K562 (cell line): Measurements from ENCODE around the gene ZSCAN5C. TPM values are rescaled to one million over a fixed set of nuclear protein-coding genes. Genes with fewer than 3 reads are reported as not detected.

ENCODE experiments used
- ATF1 ChIP-seq, 2 experiments: fragments of 450-650 bp in 1 of 2; IDR thresholded peaks; 2 replicates each; pipeline ENCODE4 v1.6.1; 2016; ENCODE audit warnings: missing compliant biosample characterization in 1 of 2, missing genetic modification characterization in 1 of 2
- BRD4 ChIP-seq: fragments of 200-600 bp; sonication (generic); IDR thresholded peaks from 2 replicates; pipeline ENCODE4 v1.6.1; 2017; ENCODE audit warnings: inconsistent platforms
- CTBP1 ChIP-seq: fragments of 450-650 bp; IDR thresholded peaks from 2 replicates; pipeline ENCODE4 v1.6.1; 2016; ENCODE audit warnings: borderline replicate concordance
- CTCF ChIP-seq, 3 experiments: IDR thresholded peaks in 2 of 3; conservative IDR thresholded peaks in 1 of 3; 2 replicates each; pipeline ENCODE4 v1.5.1; 2011 to 2012; ENCODE audit warnings: low read length in 3 of 3, mild to moderate bottlenecking in 3 of 3, control low read depth in 2 of 3, improper control_type of control experiment in 1 of 3, inconsistent platforms in 1 of 3, low read depth in 1 of 3, mixed read lengths in 1 of 3, moderate library complexity in 1 of 3; ENCODE audit not compliant: insufficient read depth in 2 of 3
- DMBX1 ChIP-seq: fragments of 250-450 bp; sonication (Bioruptor Pico); IDR thresholded peaks from 2 replicates; pipeline ENCODE4 v1.8.0; 2022; ENCODE audit warnings: inconsistent platforms, mild to moderate bottlenecking, moderate library complexity, borderline replicate concordance
- ELK3 ChIP-seq: fragments of 450-650 bp; formaldehyde crosslinking; IDR thresholded peaks from 2 replicates; pipeline ENCODE4 v1.4.0; 2020; ENCODE audit warnings: mild to moderate bottlenecking
- HIVEP1 ChIP-seq: fragments of 250-450 bp; sonication (Bioruptor Pico); IDR thresholded peaks from 2 replicates; pipeline ENCODE4 v1.4.0; 2020; ENCODE audit warnings: mild to moderate bottlenecking
- KAT8 ChIP-seq: fragments of 450-650 bp; IDR thresholded peaks from 2 replicates; pipeline ENCODE4 v1.6.1; 2016; ENCODE audit warnings: low read depth, mild to moderate bottlenecking
- KLF6 ChIP-seq: fragments of 250-450 bp; sonication (Bioruptor Pico); IDR thresholded peaks from 2 replicates; pipeline ENCODE4 v1.4.0; 2020; ENCODE audit warnings: mild to moderate bottlenecking, moderate library complexity, borderline replicate concordance
- PYGO2 ChIP-seq: fragments of 450-650 bp; IDR thresholded peaks from 2 replicates; pipeline ENCODE4 v1.6.1; 2016; ENCODE audit warnings: mild to moderate bottlenecking, missing genetic modification characterization, moderate library complexity, missing compliant biosample characterization
- SMARCA4 ChIP-seq: fragments of 450-650 bp; IDR thresholded peaks from 2 replicates; pipeline ENCODE4 v1.6.1; 2016
- YY1 ChIP-seq, 3 experiments: IDR thresholded peaks; 2 replicates each; pipeline ENCODE4 v1.6.1; 2011; ENCODE audit warnings: low read length in 2 of 3, mild to moderate bottlenecking in 2 of 3, moderate library complexity in 2 of 3, borderline replicate concordance in 1 of 3, control low read depth in 1 of 3, low read depth in 1 of 3; ENCODE audit not compliant: insufficient read depth in 3 of 3, insufficient replicate concordance in 2 of 3, control insufficient read depth in 1 of 3, insufficient read length in 1 of 3; ENCODE audit errors: extremely low read depth in 1 of 3
- ZNF3 ChIP-seq: fragments of 250-450 bp; sonication (Bioruptor Pico); IDR thresholded peaks from 2 replicates; pipeline ENCODE4 v1.5.0; 2021; ENCODE audit warnings: mild to moderate bottlenecking, moderate library complexity
- ZNF347 ChIP-seq: fragments of 450-650 bp; formaldehyde crosslinking; IDR thresholded peaks from 2 replicates; pipeline ENCODE4 v1.4.0; 2020; ENCODE audit warnings: low read depth, mild to moderate bottlenecking, moderate library complexity
- ZNF41 ChIP-seq: fragments of 250-450 bp; sonication (Bioruptor Pico); conservative IDR thresholded peaks from 2 replicates; pipeline ENCODE4 v1.4.0; 2020; ENCODE audit warnings: mild to moderate bottlenecking
- ZNF699 ChIP-seq: fragments of 250-450 bp; sonication (Bioruptor Pico); IDR thresholded peaks from 2 replicates; pipeline ENCODE4 v1.8.0; 2021; ENCODE audit warnings: mild to moderate bottlenecking, moderate library complexity; ENCODE audit not compliant: insufficient replicate concordance
- polyA plus RNA-seq, 8 experiments: library from polyadenylated mRNA; depleted of rRNA in 4 of 8; stranded (reverse) in 5 of 8; unstranded in 3 of 8; fragments of >200 nt; fragmentation: Nextera tagmentation in 2 of 8; fragmentation: Illumina TruSeq in 1 of 8; extraction: Ambion mirVana in 2 of 8; extraction: Trizol in 1 of 8; gene quantifications; 2 replicates each; pipeline versions ENCODE4 v1.2.1 to v1.2.3, GENCODE V29; 2011 to 2014; ENCODE audit warnings: inconsistent platforms in 1 of 8, missing spikeins in 1 of 8
- total RNA-seq, 7 experiments: library from RNA; depleted of rRNA in 6 of 7; stranded (reverse); fragments of >200 nt in 6 of 7; fragmentation: Illumina TruSeq in 2 of 7; extraction: Trizol in 2 of 7; gene quantifications; 2 replicates each; pipeline versions ENCODE4 v1.2.1 to v1.2.3, GENCODE V29; 2011 to 2021; ENCODE audit warnings: low replicate concordance in 1 of 7
- TF ChIP-seq, protein P1 (sequence below), 2 experiments: fragments of 150-350 bp in 1 of 2; IDR thresholded peaks; 2 replicates each; pipeline ENCODE4 v1.6.1; 2012 to 2016; ENCODE audit warnings: low read depth in 2 of 2, low read length in 2 of 2, mild to moderate bottlenecking in 1 of 2, moderate library complexity in 1 of 2
- TF ChIP-seq, protein P2 (sequence below): IDR thresholded peaks from 2 replicates; pipeline ENCODE4 v1.6.1; 2016; ENCODE audit warnings: missing genetic modification characterization, missing compliant biosample characterization

The ZSCAN5C gene
- total and polyA plus RNA-seq, 9 of the 15 experiments (the other 6 are each of a cell fraction or from before 2014, with no cell fraction given), result 0.07 TPM; not detected in 8

GRCh38 chr19:56252699-56253422 is 50.8 kb downstream of the ZSCAN5C start (continued):
- TF ChIP-seq YY1 (IDR thresholded peaks at IDR 0.05; ENCODE audit: borderline replicate concordance in 1 of 3, control insufficient read depth in 1 of 3, extremely low read depth in 1 of 3, insufficient read depth in 3 of 3, insufficient read length in 1 of 3, insufficient replicate concordance in 2 of 3, low read depth in 1 of 3, low read length in 2 of 3) (peak; percentile 85 to 99 (median 94)), ZNF347 (CRISPR knock-in tag) (no peak), ELK3 (CRISPR knock-in tag) (no peak), ZNF41 (peak; percentile 74), PYGO2 (tag) (peak; percentile 81; the same call in 1 of the 2 replicates), BRD4 (0 out of 2 replicates have a peak, but pooled peaks have one; percentile 40), KAT8 (peak; percentile 65; the same call in 1 of the 2 replicates), ZNF3 (CRISPR knock-in tag) (no peak), CTBP1 (0 out of 2 replicates have a peak, but pooled peaks have one; percentile 24), SMARCA4 (no peak), ZNF699 (CRISPR knock-in tag) (no peak), CTCF (IDR thresholded peaks at IDR 0.05 in 2 of 3, conservative IDR thresholded peaks at IDR 0.05 in 1 of 3; ENCODE audit: insufficient read depth in 2 of 3, low read depth in 1 of 3, low read length in 3 of 3) (peak; percentile 94 to 96 (median 95)), DMBX1 (CRISPR knock-in tag) (peak; percentile 95), HIVEP1 (CRISPR knock-in tag) (peak; percentile 75; the same call in 1 of the 2 replicates), KLF6 (CRISPR knock-in tag) (peak; percentile 78; the same call in 1 of the 2 replicates), ATF1 (CRISPR knock-in tag; IDR thresholded peaks at IDR 0.05) (no peak), ATF1 (tag; IDR thresholded peaks at IDR 0.05) (peak; percentile 38)
- TF ChIP-seq, protein P1, sequence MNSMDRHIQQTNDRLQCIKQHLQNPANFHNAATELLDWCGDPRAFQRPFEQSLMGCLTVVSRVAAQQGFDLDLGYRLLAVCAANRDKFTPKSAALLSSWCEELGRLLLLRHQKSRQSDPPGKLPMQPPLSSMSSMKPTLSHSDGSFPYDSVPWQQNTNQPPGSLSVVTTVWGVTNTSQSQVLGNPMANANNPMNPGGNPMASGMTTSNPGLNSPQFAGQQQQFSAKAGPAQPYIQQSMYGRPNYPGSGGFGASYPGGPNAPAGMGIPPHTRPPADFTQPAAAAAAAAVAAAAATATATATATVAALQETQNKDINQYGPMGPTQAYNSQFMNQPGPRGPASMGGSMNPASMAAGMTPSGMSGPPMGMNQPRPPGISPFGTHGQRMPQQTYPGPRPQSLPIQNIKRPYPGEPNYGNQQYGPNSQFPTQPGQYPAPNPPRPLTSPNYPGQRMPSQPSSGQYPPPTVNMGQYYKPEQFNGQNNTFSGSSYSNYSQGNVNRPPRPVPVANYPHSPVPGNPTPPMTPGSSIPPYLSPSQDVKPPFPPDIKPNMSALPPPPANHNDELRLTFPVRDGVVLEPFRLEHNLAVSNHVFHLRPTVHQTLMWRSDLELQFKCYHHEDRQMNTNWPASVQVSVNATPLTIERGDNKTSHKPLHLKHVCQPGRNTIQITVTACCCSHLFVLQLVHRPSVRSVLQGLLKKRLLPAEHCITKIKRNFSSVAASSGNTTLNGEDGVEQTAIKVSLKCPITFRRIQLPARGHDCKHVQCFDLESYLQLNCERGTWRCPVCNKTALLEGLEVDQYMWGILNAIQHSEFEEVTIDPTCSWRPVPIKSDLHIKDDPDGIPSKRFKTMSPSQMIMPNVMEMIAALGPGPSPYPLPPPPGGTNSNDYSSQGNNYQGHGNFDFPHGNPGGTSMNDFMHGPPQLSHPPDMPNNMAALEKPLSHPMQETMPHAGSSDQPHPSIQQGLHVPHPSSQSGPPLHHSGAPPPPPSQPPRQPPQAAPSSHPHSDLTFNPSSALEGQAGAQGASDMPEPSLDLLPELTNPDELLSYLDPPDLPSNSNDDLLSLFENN (IDR thresholded peaks at IDR 0.05; ENCODE audit: low read depth in 2 of 2, low read length in 2 of 2), result no peak
- TF ChIP-seq, protein P2, sequence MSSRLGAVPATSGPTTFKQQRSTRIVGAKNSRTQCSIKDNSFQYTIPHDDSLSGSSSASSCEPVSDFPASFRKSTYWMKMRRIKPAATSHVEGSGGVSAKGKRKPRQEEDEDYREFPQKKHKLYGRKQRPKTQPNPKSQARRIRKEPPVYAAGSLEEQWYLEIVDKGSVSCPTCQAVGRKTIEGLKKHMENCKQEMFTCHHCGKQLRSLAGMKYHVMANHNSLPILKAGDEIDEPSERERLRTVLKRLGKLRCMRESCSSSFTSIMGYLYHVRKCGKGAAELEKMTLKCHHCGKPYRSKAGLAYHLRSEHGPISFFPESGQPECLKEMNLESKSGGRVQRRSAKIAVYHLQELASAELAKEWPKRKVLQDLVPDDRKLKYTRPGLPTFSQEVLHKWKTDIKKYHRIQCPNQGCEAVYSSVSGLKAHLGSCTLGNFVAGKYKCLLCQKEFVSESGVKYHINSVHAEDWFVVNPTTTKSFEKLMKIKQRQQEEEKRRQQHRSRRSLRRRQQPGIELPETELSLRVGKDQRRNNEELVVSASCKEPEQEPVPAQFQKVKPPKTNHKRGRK, result peak; percentile 26; the same call in 1 of the 2 replicates
